ENCODE data around the gene IGFBPL1.

Gene IGFBPL1

DNA sequence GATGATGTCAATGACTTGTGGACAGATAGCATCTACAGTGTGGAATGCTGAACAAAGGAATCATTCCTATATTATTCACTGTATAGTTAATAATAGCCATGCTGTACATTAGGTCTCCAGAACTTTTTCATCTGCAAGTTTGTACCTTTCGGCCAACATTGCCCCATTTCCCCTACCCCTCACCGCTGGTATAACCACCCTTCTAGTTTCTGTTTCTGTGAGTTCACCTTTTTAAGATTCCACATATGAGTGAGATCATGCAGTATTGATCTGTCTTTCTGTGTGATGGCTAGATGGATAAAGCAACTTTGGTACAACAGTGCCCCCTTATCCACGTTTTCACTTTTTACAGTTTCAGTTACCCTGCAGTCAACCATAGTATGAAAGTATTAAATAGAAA is 50.6 kb downstream of the IGFBPL1 start:
- no peak for DNase-seq (ENCODE audit: low read depth)
- no peak overlapping the region for H3K4me3 ChIP-seq (replicated peaks; ENCODE audit: low read depth, low read length)
- TF ChIP-seq, protein P1, sequence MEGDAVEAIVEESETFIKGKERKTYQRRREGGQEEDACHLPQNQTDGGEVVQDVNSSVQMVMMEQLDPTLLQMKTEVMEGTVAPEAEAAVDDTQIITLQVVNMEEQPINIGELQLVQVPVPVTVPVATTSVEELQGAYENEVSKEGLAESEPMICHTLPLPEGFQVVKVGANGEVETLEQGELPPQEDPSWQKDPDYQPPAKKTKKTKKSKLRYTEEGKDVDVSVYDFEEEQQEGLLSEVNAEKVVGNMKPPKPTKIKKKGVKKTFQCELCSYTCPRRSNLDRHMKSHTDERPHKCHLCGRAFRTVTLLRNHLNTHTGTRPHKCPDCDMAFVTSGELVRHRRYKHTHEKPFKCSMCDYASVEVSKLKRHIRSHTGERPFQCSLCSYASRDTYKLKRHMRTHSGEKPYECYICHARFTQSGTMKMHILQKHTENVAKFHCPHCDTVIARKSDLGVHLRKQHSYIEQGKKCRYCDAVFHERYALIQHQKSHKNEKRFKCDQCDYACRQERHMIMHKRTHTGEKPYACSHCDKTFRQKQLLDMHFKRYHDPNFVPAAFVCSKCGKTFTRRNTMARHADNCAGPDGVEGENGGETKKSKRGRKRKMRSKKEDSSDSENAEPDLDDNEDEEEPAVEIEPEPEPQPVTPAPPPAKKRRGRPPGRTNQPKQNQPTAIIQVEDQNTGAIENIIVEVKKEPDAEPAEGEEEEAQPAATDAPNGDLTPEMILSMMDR (IDR thresholded peaks at IDR 0.05; ENCODE audit: low read length, missing control alignments), result no peak

DNA sequence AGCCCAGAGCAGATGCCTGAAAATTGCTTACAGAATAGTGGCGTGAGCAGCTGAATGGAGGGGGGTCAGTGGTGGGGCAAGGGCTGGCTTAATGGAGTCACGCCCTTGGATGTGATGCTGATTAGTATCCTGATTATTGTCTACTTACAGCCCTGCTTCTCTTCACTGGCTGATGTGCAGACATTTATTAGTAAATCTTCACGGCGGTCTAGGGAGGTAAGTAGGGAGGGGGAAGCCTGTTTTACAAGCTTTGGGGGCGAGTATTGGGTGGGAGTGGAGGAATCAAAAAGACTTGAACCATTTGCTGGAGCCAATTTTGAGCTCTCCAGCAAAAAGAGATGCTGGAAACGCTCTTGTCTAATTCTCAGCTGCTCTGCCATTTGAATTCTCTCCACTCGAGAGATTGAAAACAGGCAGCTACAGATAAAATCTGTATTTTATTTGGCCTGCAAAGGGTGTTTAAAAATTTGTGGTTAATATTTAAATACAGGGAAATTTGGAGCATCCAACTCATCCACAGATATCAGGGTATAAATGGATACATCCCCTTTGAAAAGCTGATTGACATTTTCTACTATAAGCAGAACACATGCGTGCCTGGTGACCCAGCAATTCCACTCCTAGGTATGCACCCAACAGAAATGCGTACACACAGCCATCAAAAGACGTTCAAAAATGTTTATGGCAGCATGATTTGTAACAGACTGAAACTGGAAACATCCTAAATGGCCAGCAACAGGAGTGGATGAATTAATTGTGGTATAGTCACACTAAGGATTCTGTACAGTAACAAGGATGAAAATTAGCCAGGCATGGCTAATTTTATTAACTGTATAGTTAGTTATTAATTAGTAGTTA is 51.3 kb downstream of the IGFBPL1 start:
- no peak overlapping the region for H3K4me3 ChIP-seq (replicated peaks; ENCODE audit: low read depth, low read length)
- TF ChIP-seq, protein P1 (IDR thresholded peaks at IDR 0.05; ENCODE audit: low read length, missing control alignments), result no peak
- DNase-seq (ENCODE audit: low read depth), result no peak

DNA sequence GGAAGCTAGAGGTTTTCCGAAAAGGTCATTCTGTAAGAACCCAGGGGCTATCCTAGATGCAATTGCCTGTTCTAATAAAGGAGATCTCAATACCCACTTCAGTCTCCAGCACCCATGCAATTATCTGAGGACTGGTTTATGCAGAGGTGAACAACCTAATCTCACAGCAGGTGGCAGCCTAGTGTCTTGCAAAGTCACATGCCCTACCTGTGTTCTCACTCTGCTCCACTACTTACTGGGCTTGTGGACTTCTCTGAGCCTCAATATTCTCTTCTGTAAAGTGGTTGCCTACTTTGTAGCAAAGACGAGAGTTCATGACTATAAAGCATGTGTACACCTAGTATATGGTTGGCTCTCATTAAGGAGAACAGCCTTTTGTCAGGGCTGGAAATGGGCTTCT is 52.8 kb downstream of the IGFBPL1 start:
- no peak overlapping the region for H3K4me3 ChIP-seq (replicated peaks; ENCODE audit: low read depth, low read length)
- TF ChIP-seq, protein P1 (IDR thresholded peaks at IDR 0.05; ENCODE audit: low read length, missing control alignments), result no peak
- peak; percentile 24 for DNase-seq (ENCODE audit: low read depth)

DNA sequence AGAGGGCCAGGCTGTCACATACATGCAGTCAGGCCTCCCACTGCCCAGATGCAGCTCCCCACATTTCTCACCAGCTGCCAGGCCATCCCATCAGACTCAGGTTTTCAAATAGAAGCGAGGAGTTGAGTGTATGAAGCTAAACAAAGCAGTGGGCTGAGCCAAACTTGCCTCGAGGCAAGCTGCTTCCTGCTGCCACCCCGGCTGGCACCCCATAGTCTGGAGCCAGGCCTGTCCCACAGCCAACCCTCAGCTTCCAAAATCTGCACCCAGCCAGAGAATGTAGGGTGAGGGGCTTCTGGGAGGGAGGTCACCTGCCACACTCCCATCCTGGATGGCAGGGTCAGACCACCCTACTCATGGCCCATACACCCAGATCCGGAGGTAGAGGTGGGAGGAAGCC is 54.1 kb downstream of the IGFBPL1 start:
- no peak for DNase-seq (ENCODE audit: low read depth)
- H3K4me3 ChIP-seq (replicated peaks; ENCODE audit: low read depth, low read length), result no peak overlapping the region
- TF ChIP-seq, protein P1 (IDR thresholded peaks at IDR 0.05; ENCODE audit: low read length, missing control alignments), result no peak

DNA sequence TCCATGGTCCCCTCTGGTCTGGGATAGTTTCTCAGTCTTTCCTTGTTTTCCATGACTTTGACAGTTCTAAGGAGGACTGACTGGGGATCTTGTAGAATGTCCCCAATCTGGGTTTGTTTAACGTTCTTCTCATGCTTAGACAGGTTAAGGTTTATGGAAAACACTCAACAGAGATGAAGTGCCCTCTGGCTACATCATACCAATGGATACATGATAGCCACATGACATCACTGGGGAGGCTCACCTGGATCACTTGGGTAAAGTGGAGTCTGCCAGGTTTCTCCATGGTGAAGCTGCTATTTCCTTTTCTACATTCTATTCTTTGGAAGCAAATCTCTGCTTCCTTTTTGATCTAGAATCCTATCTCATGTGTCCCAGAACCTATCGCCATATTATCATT is 55.5 kb downstream of the IGFBPL1 start:
- no peak overlapping the region for H3K4me3 ChIP-seq (replicated peaks; ENCODE audit: low read depth, low read length)
- TF ChIP-seq, protein P1 (IDR thresholded peaks at IDR 0.05; ENCODE audit: low read length, missing control alignments), result no peak
- DNase-seq (ENCODE audit: low read depth), result no peak

DNA sequence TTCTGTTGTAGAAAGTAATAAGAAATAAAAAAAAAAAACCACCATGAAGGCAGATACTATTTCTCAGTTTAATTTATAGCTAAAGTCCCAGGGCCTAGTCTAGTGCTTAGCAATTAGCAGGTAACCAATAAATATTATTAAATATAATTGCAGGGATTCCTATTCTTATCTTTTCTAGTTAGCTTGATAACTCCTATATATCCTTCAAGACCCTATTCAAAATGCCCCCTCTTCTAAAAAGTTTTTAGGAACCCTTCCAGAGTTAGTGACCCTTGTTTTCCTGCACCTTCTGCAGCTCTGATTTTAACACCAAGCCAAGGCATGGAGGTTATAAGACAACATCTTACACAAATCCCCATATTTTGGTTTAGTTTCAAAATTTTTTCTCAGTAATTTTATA is 56.4 kb downstream of the IGFBPL1 start:
- TF ChIP-seq, protein P1 (IDR thresholded peaks at IDR 0.05; ENCODE audit: low read length, missing control alignments), result no peak
- no peak for DNase-seq (ENCODE audit: low read depth)
- H3K4me3 ChIP-seq (replicated peaks; ENCODE audit: low read depth, low read length), result no peak overlapping the region

DNA sequence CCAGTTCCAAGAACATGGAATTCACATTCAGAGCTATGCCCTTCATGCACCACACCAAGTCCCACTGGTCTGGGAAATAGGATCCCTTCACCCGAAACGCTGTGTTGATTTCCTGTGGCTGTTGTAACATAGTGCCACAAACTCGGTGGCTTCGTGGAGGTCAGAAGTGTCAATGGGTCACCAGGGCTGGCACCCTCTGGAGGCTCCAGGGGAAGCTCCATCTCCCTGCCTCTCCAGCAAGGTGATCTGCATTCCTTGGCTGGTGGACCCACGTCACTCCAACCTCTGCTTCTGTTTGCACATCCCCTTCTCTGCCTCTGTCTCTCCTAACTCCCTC is 60.7 kb downstream of the IGFBPL1 start:
- no peak for DNase-seq (ENCODE audit: low read depth)
- TF ChIP-seq, protein P1 (IDR thresholded peaks at IDR 0.05; ENCODE audit: low read length, missing control alignments), result no peak
- no peak overlapping the region for H3K4me3 ChIP-seq (replicated peaks; ENCODE audit: low read depth, low read length)

Data from fibroblast of pulmonary artery (primary cell).